GM12873 (cell line): ENCODE data around the gene TTLL9.
A peak's percentile ranks its signal among the peaks of the same experiment; 100 is the strongest.

Experiments
- TF ChIP-seq, protein P1 (sequence below): IDR thresholded peaks from 2 replicates; pipeline ENCODE4 v1.5.1; 2012; ENCODE audit warnings: low read depth, mild to moderate bottlenecking, moderate library complexity, low read length, control low read depth; ENCODE audit not compliant: insufficient read depth; ENCODE audit errors: missing control alignments

TTLL9 gene, protein sequence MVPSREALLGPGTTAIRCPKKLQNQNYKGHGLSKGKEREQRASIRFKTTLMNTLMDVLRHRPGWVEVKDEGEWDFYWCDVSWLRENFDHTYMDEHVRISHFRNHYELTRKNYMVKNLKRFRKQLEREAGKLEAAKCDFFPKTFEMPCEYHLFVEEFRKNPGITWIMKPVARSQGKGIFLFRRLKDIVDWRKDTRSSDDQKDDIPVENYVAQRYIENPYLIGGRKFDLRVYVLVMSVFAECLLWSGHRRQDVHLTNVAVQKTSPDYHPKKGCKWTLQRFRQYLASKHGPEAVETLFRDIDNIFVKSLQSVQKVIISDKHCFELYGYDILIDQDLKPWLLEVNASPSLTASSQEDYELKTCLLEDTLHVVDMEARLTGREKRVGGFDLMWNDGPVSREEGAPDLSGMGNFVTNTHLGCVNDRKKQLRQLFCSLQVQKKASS

DNA sequence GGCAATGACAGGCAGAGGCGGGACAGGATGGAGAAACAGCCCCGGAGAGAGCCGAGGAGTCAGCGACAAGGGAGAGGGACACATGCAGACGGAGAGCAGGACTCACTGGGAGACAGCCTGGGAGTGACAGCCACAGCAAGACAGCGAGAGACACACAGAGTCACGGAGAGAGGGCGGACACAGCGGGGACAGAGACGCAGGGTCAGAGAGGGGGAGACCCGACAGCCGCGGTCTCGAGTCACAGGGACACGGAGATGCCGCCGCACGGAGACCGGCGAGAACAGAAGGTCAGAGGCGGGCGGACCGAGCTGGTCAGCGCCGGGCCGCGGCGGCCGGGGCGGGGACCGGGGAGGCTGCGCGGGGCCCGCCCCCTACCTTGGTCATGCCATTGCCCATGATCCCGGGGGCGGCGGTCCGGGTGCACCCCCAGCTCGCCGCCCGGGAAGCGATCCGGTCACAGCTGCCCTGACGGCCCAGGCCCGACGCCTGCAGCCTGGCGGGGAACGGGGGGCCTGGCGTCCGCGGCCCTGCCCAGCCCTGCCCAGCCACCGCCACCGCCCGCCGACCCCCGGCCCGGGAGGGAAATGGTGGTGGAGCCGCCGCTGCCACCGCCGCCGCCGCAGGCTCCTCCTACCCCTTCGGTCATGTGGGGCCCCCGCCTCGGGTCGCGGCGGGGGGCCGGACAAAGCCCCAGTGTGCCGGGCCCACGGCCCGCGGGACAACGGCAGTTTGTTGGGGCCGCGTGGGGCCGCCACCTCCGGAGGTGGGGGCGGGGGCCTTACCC, at the start of gene TTLL9, which contains the start of gene DUSP15:
Gene TTLL9, plus strand, starts transcription at position 693 of the 784 bp plus-strand sequence. CDS start 493 bp downstream, outside the sequence.
Gene DUSP15, minus strand, starts transcription at position 586 of the 784 bp plus-strand sequence. Its CDS starts 190 bp downstream, at position 396.
- TF ChIP-seq, protein P1, sequence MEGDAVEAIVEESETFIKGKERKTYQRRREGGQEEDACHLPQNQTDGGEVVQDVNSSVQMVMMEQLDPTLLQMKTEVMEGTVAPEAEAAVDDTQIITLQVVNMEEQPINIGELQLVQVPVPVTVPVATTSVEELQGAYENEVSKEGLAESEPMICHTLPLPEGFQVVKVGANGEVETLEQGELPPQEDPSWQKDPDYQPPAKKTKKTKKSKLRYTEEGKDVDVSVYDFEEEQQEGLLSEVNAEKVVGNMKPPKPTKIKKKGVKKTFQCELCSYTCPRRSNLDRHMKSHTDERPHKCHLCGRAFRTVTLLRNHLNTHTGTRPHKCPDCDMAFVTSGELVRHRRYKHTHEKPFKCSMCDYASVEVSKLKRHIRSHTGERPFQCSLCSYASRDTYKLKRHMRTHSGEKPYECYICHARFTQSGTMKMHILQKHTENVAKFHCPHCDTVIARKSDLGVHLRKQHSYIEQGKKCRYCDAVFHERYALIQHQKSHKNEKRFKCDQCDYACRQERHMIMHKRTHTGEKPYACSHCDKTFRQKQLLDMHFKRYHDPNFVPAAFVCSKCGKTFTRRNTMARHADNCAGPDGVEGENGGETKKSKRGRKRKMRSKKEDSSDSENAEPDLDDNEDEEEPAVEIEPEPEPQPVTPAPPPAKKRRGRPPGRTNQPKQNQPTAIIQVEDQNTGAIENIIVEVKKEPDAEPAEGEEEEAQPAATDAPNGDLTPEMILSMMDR: no peak

DNA sequence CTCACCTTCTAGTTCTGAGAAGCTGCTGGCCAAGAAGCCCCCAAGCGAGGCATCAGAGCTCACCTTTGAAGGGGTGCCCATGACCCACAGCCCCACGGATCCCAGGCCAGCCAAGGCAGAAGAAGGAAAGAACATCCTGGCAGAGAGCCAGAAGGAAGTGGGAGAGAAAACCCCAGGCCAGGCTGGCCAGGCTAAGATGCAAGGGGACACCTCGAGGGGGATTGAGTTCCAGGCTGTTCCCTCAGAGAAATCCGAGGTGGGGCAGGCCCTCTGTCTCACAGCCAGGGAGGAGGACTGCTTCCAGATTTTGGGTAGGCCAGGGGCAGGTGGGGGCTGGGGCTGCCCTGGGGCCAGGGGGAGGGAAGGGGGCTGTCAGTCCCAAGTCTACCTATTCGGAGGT, 49.0 kb upstream of the TTLL9 start:
- TF ChIP-seq, protein P1: no peak

DNA sequence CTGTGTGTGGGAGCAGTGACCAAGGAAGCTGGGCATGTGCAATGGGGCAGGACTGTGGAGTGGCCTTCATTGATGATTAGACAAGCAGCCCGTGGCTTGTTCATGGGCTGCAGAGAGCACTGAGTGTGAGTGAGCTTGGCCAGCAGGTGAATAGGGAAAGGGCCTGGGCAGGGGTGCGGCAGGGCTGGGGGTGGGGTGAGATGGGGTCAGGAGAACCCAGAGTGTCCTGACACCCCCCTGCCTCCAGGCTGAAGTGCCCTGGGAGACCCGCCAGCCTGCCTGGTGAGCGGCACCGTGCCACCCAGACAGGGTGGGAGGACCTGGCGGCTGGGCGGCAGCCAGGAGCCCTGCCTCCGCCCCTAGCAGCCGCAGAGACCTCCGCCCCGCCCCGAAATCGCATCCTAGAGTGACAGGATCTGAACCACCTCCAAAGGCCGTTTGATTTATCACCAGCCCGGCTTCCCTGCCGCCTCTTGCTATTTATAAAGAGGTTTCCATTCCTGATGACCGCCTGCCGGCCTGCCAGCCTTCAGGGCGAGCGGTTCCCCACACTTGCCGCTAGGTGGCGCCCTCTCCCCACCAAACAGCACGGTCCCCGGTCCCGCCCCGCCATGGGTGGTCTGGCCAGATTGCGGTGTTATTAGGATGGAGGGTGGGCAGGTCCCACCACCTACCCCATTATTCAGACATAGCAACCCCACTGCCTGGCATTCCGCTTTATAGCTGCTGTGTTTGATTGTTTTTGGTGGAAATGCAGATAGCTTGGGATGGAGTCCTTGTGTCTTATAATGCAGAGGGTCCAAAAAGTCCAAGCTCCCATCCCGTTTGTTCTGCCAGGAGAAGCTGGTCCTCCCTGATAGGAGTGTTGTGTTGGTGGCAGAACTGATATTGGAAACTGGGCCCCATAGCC, 47.8 kb upstream of the TTLL9 start:
- TF ChIP-seq, protein P1: peak; percentile 94

DNA sequence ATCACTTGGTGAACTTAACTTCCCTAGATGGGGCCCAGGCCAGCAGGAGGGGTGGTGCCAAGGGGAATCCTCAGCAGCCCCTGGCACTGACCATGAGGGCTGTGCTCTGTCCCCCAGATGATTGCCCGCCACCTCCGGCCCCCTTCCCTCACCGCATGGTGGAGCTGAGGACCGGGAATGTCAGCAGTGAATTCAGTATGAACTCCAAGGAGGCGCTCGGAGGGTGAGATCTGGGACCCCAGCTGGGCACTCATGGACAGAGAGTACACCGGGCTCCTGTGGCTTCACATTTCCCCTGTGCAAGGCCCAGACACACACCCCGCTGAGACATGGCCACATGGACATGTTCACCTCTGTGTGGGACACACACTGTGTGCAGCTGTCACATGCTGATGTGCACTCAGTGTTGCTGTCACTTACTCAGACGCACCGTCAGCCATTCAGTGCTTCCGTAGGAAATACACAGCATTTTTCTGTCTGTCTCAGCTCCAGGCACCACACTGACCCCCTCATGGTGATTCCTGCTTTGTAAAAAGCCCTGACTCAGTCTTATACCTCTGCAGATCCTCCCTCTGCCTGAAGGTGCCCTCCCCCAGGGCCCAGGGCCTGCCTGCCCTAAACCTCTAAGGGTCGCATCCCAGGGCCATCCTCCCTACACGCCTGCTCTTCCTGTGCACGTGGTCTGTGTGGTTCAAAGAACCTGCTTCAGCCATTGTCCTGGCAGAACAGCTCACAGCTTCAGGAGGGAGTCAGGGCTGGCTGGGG, 46.9 kb upstream of the TTLL9 start:
- TF ChIP-seq, protein P1: no peak

DNA sequence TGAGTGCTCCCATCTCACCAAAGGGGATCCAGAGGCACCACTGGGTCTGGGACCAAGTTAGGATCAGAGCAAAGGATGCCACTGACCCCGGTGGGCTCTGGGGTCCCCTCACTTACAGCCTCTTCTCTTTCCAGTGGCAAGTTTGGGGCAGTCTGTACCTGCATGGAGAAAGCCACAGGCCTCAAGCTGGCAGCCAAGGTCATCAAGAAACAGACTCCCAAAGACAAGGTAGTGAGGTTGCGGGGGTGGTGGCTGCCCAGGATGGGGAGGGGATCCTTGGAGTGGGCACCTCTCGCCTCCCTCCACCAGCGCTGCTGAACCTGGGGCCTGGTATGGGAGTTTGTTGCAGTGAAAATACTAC, 46.3 kb upstream of the TTLL9 start:
- TF ChIP-seq, protein P1: no peak

DNA sequence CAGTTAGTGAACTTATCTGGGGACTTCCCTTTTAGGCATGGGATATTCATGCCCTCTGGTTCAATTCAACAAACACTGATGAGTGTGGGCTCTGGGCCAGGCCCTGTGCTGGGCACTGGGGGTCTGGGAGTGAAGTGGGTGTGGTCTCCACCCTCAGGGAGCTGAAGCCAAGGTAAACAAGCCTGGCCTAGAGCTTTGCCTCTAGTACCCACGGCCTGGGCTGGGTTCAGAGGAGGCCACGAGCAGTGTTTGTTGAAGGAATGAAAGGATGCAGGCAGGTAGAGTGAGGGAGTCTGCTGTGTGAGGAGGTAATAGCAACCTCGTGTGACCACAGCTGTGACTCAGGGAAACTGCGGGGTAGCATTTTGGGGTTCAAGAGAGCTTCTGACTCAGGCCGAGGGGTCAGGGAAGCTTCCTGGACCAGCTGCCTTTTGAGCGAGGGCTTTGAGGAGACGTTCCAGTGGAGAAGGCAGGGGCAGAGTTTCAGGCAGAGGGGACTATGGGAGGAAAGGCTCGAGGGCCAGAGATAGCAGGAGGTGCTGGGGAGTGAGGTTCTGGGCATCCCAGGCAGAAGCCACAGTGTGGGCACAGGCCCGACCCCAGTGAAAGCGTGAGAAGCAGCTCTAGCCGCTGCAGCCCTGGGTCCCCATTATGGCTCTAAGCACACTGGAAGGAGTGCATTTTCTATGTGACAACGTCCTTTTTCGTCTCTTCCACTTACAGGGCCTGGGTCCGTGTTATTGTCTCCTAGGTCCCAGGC, 45.7 kb upstream of the TTLL9 start:
- TF ChIP-seq, protein P1: no peak
